HG03025 (cell line): ENCODE results near the gene ZNF157.

ENCODE experiments used
- ATAC-seq: cut with Tn5 transposase; IDR thresholded peaks from one replicate; pipeline ENCODE4 v1.9.1; 2021; ENCODE audit warnings: mild to moderate bottlenecking, moderate library complexity; ENCODE audit not compliant: unreplicated experiment, low FRiP score

Gene ZNF157

GRCh38 chrX:47446431-47446830, 76.1 kb downstream of the ZNF157 start:
- ATAC-seq, result no peak

GRCh38 chrX:47446971-47447370, 76.6 kb downstream of the ZNF157 start:
- no peak for ATAC-seq

GRCh38 chrX:47447607-47448006, 77.2 kb downstream of the ZNF157 start:
- ATAC-seq, result no peak

- no peak for ATAC-seq
These were observed 77.9 kb downstream of the ZNF157 start for GRCh38 chrX:47448165-47448806.

GRCh38 chrX:47452112-47452511, 81.7 kb downstream of the ZNF157 start:
- ATAC-seq, result no peak

- ATAC-seq, result no peak
These were observed 85.7 kb downstream of the ZNF157 start for GRCh38 chrX:47456080-47456479.

- no peak for ATAC-seq
These were observed 88.2 kb downstream of the ZNF157 start for GRCh38 chrX:47458528-47458927.

- no peak for ATAC-seq
These were observed 90.2 kb downstream of the ZNF157 start for GRCh38 chrX:47460561-47460960.
